OCI-LY3 (cell line): Measurements from ENCODE around the gene PDE4D.

Experiments
- EZH2phosphoT487 ChIP-seq: fragments of 200-600 bp; shearing (Covaris generic); IDR thresholded peaks from 2 replicates; pipeline ENCODE4 v1.6.1; 2018; ENCODE audit warnings: antibody characterized with exemption, mixed run types, low read depth
- TF ChIP-seq, protein P1 (sequence below): fragments of 200-600, 300-600 bp; sonication (generic); IDR thresholded peaks from 2 replicates; pipeline ENCODE4 v1.5.1; 2014; ENCODE audit warnings: antibody characterized with exemption, low read length, low read depth

DNA sequence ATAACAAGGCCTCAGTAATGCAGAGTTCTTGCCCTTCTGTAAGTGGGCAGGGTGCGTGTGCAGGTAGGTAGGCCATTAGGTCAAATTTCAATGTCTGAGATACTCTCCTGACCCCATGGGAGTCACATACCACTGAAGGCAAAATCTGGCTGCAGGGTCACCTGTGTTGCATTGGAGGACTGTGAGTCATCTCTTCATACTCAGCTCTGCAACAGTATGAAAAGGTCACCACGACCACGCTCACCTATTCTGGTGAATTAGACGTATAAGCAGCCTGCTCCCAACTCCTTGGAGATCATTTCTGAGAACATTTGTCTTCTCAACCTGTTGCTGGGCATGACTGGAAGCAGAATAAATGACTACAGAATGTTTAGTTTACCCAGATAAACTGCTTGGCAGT lies 599.8 kb downstream of the PDE4D start:
- TF ChIP-seq, protein P1, sequence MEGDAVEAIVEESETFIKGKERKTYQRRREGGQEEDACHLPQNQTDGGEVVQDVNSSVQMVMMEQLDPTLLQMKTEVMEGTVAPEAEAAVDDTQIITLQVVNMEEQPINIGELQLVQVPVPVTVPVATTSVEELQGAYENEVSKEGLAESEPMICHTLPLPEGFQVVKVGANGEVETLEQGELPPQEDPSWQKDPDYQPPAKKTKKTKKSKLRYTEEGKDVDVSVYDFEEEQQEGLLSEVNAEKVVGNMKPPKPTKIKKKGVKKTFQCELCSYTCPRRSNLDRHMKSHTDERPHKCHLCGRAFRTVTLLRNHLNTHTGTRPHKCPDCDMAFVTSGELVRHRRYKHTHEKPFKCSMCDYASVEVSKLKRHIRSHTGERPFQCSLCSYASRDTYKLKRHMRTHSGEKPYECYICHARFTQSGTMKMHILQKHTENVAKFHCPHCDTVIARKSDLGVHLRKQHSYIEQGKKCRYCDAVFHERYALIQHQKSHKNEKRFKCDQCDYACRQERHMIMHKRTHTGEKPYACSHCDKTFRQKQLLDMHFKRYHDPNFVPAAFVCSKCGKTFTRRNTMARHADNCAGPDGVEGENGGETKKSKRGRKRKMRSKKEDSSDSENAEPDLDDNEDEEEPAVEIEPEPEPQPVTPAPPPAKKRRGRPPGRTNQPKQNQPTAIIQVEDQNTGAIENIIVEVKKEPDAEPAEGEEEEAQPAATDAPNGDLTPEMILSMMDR: no peak
- TF ChIP-seq EZH2phosphoT487: no peak
